Measurements from ENCODE around the gene RHOV.

- TF ChIP-seq EZH2 (IDR thresholded peaks at IDR 0.05; ENCODE audit: low read length) (no peak), CTCF (optimal IDR thresholded peaks at IDR 0.05 in 1 of 3, IDR thresholded peaks at IDR 0.05 in 1 of 3, conservative IDR thresholded peaks at IDR 0.05 in 1 of 3; ENCODE audit: extremely low read depth in 1 of 3, insufficient read depth in 2 of 3, low read length in 3 of 3) (no peak)
These were observed 48.0 kb upstream of the RHOV start for GRCh38 chr15:40921949-40922607.

All from keratinocyte (primary cell).